Measurements from ENCODE around the gene OSBPL3.

DNA sequence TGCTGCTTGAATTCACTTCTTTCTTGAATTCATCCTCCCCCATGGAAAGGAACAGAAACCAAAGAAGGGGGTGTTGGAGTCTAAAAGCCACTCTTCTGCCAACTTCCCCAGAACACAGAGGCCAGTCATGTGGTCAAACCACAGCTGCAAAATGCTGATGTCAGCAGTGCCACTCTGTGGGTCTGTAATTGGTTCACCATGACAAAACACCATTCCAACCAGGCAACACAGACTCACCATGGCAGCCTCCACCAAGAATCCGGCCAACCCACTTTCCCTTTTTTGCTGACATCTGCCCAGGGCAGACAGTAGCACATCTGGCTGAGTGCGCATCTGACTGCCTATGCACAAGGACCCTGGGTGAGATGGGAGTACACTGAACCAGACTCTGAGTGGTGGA is 16.8 kb downstream of the OSBPL3 start:
- TF ChIP-seq, protein P1, sequence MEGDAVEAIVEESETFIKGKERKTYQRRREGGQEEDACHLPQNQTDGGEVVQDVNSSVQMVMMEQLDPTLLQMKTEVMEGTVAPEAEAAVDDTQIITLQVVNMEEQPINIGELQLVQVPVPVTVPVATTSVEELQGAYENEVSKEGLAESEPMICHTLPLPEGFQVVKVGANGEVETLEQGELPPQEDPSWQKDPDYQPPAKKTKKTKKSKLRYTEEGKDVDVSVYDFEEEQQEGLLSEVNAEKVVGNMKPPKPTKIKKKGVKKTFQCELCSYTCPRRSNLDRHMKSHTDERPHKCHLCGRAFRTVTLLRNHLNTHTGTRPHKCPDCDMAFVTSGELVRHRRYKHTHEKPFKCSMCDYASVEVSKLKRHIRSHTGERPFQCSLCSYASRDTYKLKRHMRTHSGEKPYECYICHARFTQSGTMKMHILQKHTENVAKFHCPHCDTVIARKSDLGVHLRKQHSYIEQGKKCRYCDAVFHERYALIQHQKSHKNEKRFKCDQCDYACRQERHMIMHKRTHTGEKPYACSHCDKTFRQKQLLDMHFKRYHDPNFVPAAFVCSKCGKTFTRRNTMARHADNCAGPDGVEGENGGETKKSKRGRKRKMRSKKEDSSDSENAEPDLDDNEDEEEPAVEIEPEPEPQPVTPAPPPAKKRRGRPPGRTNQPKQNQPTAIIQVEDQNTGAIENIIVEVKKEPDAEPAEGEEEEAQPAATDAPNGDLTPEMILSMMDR (IDR thresholded peaks at IDR 0.05 in 2 of 3, conservative IDR thresholded peaks at IDR 0.05 in 1 of 3; ENCODE audit: borderline replicate concordance in 1 of 3, insufficient read depth in 1 of 3, low read depth in 2 of 3, low read length in 2 of 3), result no peak
- TF ChIP-seq EZH2 (IDR thresholded peaks at IDR 0.05) (no peak), POLR2A (IDR thresholded peaks at IDR 0.05; ENCODE audit: borderline replicate concordance, extremely low read depth, insufficient read depth, insufficient read length) (no peak), RAD21 (IDR thresholded peaks at IDR 0.05; ENCODE audit: low read depth) (no peak), SIN3A (IDR thresholded peaks at IDR 0.05; ENCODE audit: low read depth) (no peak), POLR2AphosphoS5 (IDR thresholded peaks at IDR 0.05; ENCODE audit: low read depth, low read length) (no peak), EZH2phosphoT487 (IDR thresholded peaks at IDR 0.05; ENCODE audit: borderline replicate concordance) (no peak)

All from HCT116 (cell line).